Hematopoietic multipotent progenitor cell treated with erythropoietin and hydrocortisone succinate and interleukin-3 and kit ligand, for 17 days (in vitro differentiated cells): ENCODE data around the gene ANO3.
"Not testable (repeated sequence)": the region's sequence is repeated elsewhere in the genome, so short reads cannot be mapped to it uniquely, and the experiment has no call there.

Experiments
- DNase-seq: peaks from one replicate; pipeline ENCODE4 v3.0.0-alpha.2; 2015; ENCODE audit warnings: low spot score

ANO3 gene

DNA sequence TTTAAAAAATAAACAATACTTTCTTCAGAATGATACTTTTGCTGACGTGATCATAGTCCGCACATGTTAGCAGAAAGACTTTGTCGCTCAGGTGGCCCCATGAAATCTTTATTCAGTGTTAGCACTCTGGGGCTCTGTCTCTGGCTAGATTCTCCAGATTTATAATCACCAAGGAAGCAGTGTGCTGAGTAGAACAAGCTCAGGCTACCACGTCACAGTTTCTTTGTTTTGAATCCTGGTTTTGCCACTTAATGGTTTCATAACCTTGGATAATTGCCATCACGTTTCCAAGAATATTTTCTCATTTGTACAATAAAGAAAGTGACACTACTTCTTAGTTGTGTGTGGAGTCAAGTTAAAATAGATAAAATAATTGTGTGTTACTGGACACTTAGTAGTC, 244.0 kb downstream of the ANO3 start:
- no peak for DNase-seq

DNA sequence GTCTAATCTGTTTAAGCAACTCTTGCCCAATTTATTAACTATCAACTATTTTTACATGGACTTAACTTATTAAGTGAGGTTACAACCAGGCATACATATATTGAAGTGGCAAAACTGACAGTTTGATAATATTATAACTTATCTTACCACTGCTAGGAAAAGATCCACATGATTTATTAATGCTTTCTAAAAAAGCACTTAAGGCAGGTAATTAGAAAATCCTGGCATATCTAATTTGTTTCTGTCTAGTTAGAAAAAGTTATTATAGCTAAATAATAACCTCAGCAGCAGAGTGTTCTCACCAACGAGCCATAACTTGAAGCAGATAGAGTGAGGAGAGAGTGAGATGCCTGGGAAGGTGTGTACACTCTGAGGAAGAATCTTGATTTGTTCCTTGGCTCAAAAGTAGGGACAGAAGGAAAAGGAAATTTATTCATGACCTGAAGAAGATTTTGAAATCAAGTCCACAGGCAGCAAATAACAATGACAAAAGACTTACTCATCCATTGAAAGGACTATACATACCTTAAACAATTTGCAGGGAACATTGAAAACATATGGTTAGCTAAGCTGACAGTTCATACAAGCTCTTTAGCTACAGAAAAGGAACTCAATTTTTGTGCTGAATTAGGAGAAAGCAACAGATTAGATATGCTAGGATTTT, 247.2 kb downstream of the ANO3 start:
- no peak for DNase-seq

DNA sequence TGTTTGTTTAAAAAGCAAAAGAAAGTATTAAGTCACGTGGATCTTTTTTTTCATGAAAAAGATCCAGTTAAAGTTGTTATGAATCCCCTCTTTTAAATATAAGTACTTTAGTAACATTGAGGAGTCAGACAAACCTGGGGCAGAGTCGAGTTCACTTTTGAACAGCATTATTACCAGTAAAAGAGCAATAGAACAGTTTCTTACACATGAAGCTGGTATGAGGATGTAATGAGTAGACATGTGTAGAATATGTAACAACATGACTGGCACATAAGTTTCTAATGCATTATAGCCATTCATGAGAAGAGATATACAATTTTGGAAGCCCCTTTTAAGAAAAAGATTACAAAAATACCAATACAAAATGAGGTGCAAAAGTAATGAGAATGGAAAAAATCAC, 247.8 kb downstream of the ANO3 start:
- DNase-seq, result no peak

DNA sequence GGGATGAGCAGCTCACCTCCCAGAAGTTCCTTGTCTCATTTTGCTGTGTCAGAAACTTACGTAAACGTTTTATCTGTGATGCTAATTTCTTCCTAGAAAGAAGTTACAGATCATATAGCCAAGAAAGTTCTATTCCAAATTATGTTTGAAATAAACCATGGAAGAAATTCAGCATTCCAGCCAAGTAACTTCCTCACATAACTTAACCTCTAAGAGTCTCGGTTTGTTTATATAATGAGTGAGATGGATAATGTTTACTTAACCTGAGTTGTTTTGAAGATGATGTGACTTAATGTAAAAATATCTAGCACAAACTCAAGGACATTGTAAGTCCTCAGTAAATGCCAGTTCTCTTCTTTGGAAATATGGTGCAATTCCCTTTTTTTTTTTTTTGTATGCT, 249.0 kb downstream of the ANO3 start:
- DNase-seq, result no peak

DNA sequence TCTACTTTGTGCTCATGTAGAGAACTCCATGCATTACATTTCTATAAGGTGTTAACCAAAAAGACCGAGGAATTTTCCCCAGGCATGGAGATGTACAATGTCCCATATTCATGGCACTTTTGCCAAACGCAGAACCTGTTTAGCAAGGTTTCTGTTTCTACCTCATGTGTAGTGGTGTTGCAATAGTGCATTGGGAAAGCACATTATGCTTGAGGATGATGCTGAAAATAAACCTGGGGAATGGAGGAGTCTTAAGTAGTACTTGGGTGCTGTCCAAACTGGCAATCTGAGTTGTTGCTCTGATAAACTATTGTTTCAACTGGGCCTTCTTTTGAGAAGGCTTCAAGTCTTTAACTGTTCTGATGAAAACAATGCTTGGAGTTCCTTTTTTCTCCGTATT, 251.6 kb downstream of the ANO3 start:
- DNase-seq, result no peak

DNA sequence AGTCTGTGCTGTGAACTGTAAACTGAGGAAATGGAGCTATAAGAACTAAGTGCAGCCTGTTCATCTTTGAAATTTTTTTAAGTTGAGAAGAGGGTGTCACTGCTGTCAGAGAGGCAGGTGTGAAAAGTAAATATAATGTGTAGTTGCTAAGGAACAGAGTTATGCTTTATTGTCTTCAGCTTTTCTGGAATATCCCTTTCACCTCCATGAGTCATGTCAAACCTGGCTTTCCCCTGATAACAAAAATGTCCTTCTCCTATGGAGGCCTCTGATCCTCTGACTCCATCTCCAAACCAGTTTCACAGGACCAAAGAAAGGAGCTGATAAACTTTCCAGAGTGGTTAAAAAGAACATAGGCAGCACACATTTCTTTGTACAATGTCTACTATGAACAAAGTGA, 252.9 kb downstream of the ANO3 start:
- DNase-seq, result no peak

DNA sequence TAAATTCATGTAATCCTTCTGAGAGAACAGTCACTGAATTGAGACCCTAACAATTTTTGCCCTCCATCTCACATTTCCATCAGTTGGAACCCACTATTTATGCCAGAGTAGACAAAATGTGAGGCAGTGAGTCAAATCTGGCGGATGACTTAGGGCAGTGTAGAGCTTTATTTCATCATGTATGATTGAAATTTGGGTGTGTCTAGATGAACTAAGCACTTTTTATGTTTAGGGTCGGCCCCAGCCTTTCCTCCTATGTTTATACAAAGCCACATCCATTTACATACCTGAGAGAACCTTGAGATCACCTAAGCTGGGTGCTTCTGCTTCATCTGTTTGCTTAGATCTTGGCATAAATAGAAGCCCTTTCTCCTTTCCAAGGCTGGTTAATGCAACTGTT, 255.1 kb downstream of the ANO3 start:
- DNase-seq, result no peak

DNA sequence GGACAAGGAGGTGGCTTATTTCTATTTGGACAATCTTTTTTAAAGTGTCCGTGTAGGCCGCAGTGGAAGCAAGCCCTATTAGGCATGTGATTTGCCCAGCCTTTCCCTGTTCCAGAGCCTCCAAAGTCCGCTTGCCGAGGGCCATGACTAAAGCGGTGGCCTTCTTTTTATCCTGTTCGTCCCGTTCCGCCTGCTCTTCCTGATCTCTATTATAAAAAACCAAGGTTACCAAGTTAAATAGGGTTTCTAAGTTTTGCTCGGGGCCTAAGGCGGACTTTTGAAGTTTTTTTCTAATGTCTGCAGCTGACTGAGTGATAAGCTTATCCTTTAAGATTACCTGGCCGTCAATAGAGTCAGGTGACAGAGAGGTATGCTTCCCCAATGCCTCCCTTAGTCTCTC, 261.8 kb downstream of the ANO3 start:
- DNase-seq, result no peak

DNA sequence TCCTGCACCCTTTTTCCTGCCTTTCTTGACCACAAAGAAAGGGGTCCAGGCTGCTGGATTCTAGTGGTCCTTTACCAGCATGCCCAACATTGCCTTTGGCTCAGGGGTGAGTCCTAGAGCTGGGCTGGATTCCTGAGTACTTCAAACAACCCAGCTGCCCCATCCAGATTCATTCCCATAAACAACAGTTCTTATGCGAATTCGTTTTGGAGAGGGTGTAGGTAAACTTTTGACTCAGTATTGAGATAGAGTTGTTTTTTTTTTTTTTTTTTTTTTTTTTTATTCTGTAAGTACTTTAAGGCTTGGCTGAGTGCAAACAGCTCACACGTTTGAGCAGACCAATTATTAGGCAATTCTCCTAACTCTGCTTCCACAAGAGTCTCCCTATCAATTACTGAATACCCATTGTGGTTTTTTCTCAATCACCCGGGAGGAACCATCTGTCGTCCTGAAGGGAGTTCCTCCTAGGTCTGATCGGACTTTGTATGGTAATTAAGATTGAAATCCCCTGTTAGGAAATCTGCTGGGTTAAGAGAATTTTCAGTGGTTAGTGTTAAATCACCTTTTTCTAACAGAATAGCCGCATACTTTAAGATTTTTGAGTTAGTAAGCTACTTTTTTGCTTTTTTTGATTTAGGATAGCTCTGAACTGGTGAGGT, 263.4 kb downstream of the ANO3 start:
- DNase-seq, result not testable (repeated sequence)

DNA sequence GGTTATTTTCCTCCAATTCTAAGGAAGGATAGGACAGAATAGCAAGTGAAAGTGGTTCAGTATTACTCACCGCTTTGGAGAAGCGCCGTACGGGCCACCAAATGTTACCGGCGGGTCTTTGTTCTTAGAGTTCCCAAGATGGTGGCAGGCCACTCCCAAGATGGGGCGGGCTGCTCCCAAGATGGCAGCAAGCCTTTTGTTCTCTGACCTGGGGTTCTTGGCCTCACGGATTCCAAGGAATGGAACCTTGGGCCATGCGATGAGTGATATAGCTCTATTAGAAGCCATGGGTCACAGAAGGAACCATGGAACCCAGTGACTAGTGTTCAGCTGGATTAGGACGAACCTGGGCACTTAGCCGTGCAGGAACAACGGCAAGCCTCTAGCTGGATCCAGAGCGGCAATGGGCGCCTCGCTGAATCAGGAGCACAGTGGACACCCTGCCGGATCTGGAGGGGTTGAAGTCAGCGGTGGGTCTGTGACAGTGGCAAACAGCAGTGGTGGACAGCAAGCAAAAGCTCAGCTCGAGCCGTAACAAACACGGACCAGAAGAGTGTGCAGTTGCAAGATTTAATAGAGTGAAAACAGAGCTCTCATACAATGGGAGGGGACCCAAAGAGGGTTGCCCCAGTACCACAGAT, 265.2 kb downstream of the ANO3 start:
- DNase-seq, result not testable (repeated sequence)

DNA sequence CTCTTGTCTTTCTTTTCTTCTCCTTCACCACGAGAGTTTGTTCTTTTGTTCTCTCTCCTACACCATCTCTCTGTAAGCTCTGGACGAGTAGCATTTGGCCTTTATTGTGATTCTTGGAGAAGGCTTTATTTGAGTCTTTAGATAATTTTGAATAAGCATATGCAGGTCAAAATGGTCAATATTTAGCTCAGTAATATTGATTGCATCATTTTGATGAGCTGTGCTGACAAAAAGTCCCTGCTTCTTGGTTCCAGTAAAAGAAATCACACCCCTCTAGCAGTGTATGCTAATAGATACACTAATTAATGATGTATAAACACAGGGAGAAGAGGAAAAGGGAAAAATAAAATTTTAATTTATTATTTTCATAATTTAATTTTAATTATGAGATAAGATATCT, 266.0 kb downstream of the ANO3 start:
- no peak for DNase-seq

DNA sequence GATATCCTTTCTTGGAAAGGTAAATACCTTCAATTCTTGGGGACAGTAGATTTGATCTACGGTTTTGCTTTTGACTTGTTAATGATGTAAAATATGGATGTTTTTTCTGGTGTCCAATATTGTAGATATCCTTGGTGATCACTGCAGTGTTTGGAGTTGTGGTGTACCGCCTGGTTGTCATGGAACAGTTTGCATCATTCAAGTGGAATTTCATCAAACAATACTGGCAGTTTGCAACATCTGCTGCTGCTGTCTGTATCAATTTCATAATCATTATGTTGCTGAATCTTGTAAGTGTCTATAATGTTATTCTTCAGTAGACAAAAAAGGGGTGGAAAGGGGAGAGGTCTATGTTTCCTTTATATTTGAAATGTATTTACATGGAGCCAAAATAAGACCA, 267.5 kb downstream of the ANO3 start:
- DNase-seq, result no peak

DNA sequence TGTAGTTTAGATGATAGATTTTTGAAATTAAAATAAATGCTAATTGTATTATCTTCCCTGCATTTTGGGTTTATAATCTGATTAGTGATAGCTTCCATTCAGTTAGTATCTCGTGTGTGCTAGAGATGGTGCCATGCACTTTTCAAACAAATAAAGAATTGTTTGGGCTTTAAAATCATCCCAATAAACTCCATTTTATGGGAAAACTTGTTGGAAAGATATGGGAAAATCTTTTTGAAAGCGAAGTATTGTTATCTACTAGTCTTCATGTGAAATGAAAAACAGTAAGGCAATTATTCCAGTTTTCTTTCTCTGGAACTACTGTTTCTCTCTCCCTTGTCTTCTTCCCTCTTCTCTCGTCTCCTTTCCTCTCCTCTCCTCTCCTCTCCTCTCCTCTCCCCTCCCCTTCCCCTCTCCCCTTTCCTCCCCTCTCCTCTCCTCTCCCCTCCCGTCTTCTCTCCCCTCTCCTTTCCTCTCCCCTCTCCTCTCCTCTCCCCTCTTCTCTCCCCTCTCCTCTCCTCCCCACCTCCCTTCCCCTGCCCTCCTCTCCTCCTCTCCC, 268.0 kb downstream of the ANO3 start:
- DNase-seq, result no peak

DNA sequence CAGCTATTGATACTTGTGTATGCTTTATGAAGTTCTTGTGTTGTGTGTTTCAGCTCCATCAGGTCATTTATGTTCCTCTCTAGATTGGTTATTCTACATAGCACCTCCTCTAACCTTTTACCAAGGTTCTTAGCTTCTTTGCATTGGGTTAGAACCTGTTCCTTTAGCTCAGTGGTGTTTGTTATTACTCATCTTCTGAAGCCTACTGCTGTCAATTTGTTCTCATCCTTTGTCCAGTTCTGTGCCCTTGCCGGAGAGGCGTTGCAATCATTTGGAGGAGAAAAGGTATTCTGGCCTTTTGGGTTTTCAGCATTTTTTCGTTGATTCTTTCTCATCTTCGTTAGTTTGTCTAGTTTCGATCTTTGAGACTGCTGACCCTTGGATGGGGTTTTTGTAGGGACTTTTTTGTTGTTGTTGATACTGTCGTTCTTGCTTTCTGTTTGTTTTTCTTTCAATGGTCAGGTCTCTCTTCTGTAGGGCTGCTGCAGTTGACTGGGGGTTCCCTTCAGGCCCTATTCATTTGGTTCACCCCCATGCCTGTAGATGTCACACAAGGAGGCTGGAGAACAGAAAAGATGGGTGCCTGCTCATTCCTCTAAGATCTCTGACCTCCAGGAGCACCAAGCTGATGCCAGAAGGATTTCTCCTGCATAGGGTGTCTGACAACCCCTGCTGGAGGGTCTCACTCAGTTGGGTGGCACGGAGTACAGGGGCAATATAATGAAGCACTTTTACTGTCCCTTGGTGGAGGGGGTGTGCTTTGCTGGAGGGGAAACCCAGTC, 276.0 kb downstream of the ANO3 start:
- DNase-seq, result no peak

DNA sequence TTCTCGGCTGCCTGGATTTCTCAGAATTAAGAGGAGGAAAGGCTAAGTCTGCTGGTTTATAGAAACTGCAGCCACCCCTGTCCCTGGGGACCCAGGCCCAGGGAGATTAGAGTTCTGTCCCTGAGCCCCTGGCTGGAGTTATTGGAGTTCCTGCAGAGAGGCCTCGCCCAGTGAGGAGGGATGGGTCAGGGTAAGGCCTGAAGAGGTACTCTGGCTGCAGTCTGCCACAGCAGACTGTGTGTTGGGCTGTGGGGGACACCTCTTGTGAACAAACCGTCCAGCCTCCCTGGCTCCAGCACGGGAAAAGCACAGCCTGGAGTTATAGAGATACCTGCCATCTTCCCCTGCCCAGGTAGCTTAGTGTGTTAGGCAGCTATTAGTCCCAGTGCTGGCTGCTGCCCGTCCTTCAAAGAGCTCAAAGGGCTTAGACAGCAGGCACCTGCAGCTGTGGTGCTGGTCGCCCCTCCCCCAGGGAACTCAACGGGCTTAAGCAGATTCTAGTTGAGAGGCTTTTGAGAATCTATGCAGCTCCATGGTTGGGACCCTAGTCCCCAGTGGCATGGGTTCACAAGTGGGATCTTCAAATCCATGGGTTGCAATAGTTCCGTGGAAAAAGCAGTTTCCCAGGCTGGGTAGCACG, 276.7 kb downstream of the ANO3 start:
- DNase-seq, result no peak

DNA sequence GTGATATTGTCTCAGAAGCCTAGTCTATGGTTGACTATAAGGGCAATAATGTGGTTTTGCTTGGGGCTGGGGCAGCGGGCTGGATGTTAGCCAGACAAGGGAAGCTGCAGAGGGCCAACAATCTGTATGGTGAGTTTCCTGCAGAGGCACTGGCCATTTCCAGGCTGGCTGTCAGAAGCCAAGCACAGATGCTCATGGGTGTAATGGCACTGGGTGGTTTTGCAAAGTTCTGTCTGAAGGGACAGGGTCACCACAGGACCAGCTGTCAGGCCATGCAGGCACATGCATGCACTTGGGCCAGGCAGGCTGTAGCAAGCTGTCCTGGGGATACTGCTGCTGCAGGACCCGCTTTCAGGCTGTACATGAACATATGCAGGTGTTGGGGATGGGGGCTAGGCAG, 281.8 kb downstream of the ANO3 start:
- DNase-seq, result no peak

DNA sequence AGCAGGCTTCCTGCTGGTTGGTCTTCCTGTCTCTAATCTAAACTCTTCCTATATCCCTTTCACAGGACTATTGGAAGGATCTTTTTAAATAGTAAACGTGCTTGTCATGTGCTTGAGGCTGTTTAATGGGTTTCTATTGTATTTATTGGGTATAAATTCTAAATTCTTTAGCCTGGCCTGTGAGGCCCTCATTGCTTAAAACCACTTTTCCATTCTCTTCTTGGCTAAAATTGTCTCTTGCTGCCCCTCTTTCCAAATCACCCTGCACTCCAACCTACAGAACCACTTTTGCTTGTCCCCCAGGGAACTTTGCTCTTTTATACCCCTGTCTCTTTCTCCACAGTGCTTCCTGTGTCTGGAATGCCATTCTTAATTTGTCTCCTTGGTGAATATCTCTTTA, 286.5 kb downstream of the ANO3 start:
- DNase-seq, result no peak

DNA sequence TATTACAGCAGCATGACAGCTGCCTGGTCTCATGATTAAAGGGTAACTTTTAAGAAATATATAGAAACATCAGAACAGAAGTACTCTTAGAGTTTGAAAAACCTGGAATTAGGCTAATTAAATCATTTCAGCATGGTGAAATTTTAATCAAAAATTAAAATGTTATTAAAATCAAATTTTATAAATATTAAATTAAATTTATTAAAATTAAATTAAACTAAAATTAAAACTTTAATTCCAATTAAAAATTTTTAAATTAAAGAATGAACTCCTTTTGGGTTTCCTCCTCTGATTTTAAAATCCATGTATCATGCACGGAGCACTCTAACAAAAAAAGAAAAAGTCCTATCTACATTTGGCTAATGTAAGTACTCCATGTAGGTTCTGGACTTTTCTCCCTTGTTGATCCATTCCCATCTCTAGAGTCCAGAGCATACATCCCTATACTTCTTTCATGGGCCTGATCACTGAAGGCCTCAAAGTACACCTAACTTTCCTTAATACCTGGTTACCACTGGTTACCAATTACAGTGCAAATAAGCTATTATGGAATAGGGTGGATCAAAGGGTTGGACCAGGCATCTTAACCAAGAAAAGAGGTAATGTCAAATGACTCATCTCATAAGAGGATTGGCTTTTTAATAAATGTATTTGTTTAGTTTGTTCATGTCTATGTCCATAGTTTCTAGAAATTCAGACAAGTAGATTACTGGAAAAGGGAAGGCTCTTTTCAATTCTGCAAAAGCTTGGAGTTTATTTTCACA, 288.5 kb downstream of the ANO3 start:
- DNase-seq, result no peak

DNA sequence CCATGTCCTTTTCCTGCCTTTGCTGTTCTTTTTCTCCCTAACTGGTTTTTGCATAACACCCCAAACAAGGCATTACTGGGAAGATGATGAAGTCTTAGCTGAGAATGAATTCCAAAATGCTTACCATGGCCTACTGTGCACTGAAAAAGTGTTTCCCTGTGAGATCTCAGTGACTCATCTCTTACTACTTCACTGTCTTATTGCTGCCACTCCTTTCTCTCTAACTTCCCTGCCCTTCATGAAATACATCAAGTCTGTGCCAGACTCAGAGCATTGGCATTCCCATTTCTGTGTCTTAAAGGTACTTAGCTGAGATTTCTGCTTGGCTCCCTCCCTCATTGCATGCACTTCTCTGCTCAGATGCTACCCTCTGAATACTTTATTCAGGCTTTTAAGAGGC, 289.2 kb downstream of the ANO3 start:
- DNase-seq, result no peak

DNA sequence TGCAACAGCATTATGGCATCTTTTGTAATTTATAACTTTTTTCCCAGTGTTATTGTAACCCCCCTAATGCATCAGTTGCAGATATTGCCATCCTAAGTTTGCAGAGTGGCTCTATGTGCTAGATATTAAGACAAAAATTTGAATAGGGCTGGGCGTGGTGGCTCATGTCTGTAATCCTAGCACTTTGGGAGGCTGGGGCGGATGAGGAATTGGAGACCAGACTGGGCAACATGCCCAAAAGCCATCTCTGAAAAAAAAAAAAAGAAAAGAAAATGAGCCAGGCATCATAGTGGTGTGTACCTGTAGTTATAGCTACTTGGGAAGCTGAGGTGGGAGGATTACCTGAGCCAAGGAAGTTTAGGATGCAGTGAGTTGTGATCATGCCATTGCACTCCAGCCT, 290.3 kb downstream of the ANO3 start:
- DNase-seq, result no peak

DNA sequence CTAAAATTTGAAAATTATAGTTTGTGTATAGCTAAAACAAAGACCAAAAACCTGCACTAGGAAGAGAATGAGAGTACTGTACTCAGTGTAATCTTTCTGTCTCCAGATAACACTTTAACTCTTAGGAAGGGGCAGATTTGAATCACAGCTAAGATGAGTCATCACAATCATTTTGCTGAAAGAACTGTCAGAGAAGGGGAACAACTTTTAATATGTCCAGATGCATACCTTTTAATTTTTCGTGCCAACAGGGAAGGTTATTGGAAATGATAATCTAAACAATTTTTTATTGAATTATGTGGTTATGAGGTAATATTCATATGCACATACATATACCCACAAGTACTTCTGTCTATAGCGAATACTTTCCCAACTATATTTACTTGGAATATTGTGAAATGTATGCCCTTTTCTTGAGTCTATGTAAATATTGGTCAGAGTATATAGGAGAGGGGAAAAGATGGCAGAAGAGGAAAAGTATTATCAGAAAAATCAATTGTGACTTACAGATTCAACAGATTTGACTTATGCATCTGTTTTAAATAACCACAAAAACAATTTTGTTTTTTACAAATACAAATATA, 291.2 kb downstream of the ANO3 start:
- no peak for DNase-seq
